Activated CD8-positive, alpha-beta T cell treated with anti-CD3 and anti-CD28 coated beads for 36 hours (primary cell): ENCODE measurements around the gene ANKRD44. TPM values are rescaled to one million over a fixed set of nuclear protein-coding genes. Genes with fewer than 3 reads are reported as not detected.

Source experiments
- ATAC-seq: fragments of 200-7000 bp; cut with Tn5 transposase; one replicate; pipeline ENCODE4 v1.10.0; 2021; ENCODE audit warnings: mild to moderate bottlenecking, moderate library complexity
- CTCF ChIA-PET: fragments of 350-600 bp; sonication (Branson Sonifier 250); formaldehyde crosslinking; loops from one replicate; lab custom pipeline; 2021; ENCODE audit warnings: antibody characterized with exemption; lab: Charles Lee
- POLR2A ChIA-PET: fragments of 350-600 bp; sonication (Branson Sonifier 250); formaldehyde crosslinking; loops from one replicate; lab custom pipeline; 2021; ENCODE audit warnings: antibody characterized with exemption; lab: Charles Lee
- DNase-seq: peaks from one replicate; pipeline ENCODE4 v3.0.0-alpha.2; 2020
- H3K27ac Mint-ChIP-seq: one replicate; pipeline ENCODE4 v1.8.0; 2021; ENCODE audit warnings: mild to moderate bottlenecking, mixed read lengths
- H3K27me3 Mint-ChIP-seq: one replicate; pipeline ENCODE4 v1.8.0; 2021; ENCODE audit warnings: mixed read lengths
- H3K36me3 Mint-ChIP-seq: one replicate; pipeline ENCODE4 v1.8.0; 2021; ENCODE audit warnings: low read depth, mixed read lengths
- H3K4me1 Mint-ChIP-seq: one replicate; pipeline ENCODE4 v1.8.0; 2021; ENCODE audit warnings: low read depth, mixed read lengths
- H3K4me3 Mint-ChIP-seq: one replicate; pipeline ENCODE4 v1.8.0; 2021; ENCODE audit warnings: mild to moderate bottlenecking, moderate library complexity, mixed read lengths
- H3K9me3 Mint-ChIP-seq: one replicate; pipeline ENCODE4 v1.8.0; 2021; ENCODE audit warnings: mixed read lengths
- CTCF ChIP-seq: fragments of 200-600 bp; IDR thresholded peaks from one replicate; pipeline ENCODE4 v1.8.0; 2022; ENCODE audit warnings: antibody characterized with exemption, mild to moderate bottlenecking
- intact Hi-C: fragments of 100-400 bp; cut with micrococcal nuclease; formaldehyde crosslinking; loops from one replicate; pipeline ENCODE4 v1.10.0; 2022
- total RNA-seq, 2 experiments: library from RNA; stranded (reverse); gene quantifications; one replicate each; pipeline ENCODE4 v1.2.3, GENCODE V29; 2021

Gene ANKRD44
- total RNA-seq, 2 experiments from 2014 or later = 131 to 132 TPM

GRCh38 chr2:197191940-197192322 is 118.6 kb downstream of the ANKRD44 start:
- DNase-seq (peak; percentile 80), ATAC-seq (peak; percentile 84)
- intact Hi-C loops = loop anchor here (2.0 kb wide), 2 partner anchors 117 to 187 kb away; no protein-coding TSS in a partner anchor
- Mint-ChIP-seq H3K27ac (peak overlapping the region; percentile 78), H3K4me3 (peak overlapping the region; percentile 41), H3K36me3 (peaks cover 10% of the 10 kb centered on the region), H3K9me3 (peaks cover 3% of the 10 kb centered on the region), H3K27me3 (no peaks in the 10 kb centered on the region), H3K4me1 (peaks cover 82% of the 10 kb centered on the region)
- TF ChIP-seq CTCF = no peak
- POLR2A ChIA-PET = no interaction called here
- CTCF ChIA-PET = interaction anchor here (0.7 to 4.1 kb wide), 46 partner anchors 10 to 187 kb away, joined by 3 to 42 read pairs (median 5); partner anchors contain the start of gene ANKRD44

- peak; percentile 84 for TF ChIP-seq CTCF
- ATAC-seq = peak; percentile 40
- peak overlapping the region; percentile 41 for H3K4me3 Mint-ChIP-seq
- peaks cover 3% of the 10 kb centered on the region for H3K9me3 Mint-ChIP-seq
- ChIA-PET POLR2A (interaction anchor here (1.0 to 1.4 kb wide), 2 partner anchors 23 to 120 kb away, joined by 3 to 4 read pairs; no protein-coding TSS in a partner anchor), CTCF (interaction anchor here (0.7 to 4.1 kb wide), 57 partner anchors 10 to 192 kb away, joined by 3 to 42 read pairs (median 5); partner anchors contain the start of gene ANKRD44)
- peaks cover 76% of the 10 kb centered on the region for H3K4me1 Mint-ChIP-seq
- peaks cover 9% of the 10 kb centered on the region for H3K36me3 Mint-ChIP-seq
- H3K27ac Mint-ChIP-seq = peak overlapping the region; percentile 78
- DNase-seq = no peak
- no peaks in the 10 kb centered on the region for H3K27me3 Mint-ChIP-seq
- intact Hi-C loops = loop anchor here (2.0 kb wide), 2 partner anchors 117 to 187 kb away; no protein-coding TSS in a partner anchor
Measured at GRCh38 chr2:197191177-197191939, 119.2 kb downstream of the ANKRD44 start.

- no peak for TF ChIP-seq CTCF
- Mint-ChIP-seq H3K4me3 (no peak overlapping the region), H3K36me3 (peaks cover 22% of the 10 kb centered on the region), H3K9me3 (peaks cover 3% of the 10 kb centered on the region), H3K27me3 (no peaks in the 10 kb centered on the region), H3K4me1 (peaks cover 76% of the 10 kb centered on the region), H3K27ac (peak overlapping the region; percentile 36)
- DNase-seq (no peak), ATAC-seq (no peak)
- ChIA-PET CTCF (interaction anchor here (0.6 to 4.1 kb wide), 27 partner anchors 8 to 194 kb away, joined by 3 to 42 read pairs (median 4); partner anchors contain the start of gene ANKRD44), POLR2A (interaction anchor here (0.8 to 1.4 kb wide), 5 partner anchors 21 to 310 kb away, joined by 3 to 6 read pairs (median 3); partner anchors contain the start of gene HSPD1)
- intact Hi-C loops = loop anchor here (2.0 kb wide), 2 partner anchors 119 to 189 kb away; no protein-coding TSS in a partner anchor
Measured at GRCh38 chr2:197190100-197190432, 120.5 kb downstream of the ANKRD44 start.

GRCh38 chr2:197189426-197190099 is 121.0 kb downstream of the ANKRD44 start:
- no peaks in the 10 kb centered on the region for H3K9me3 Mint-ChIP-seq
- intact Hi-C loops = loop anchor here (2.0 to 5.0 kb wide), 3 partner anchors 72 to 189 kb away; no protein-coding TSS in a partner anchor
- no peak for ATAC-seq
- no peak for TF ChIP-seq CTCF
- DNase-seq = no peak
- H3K27ac Mint-ChIP-seq = peak overlapping the region; percentile 35
- POLR2A ChIA-PET = interaction anchor here (0.8 to 1.4 kb wide), 4 partner anchors 30 to 310 kb away, joined by 3 to 6 read pairs (median 4); partner anchors contain the start of gene HSPD1
- peaks cover 24% of the 10 kb centered on the region for H3K36me3 Mint-ChIP-seq
- H3K27me3 Mint-ChIP-seq = no peaks in the 10 kb centered on the region
- H3K4me3 Mint-ChIP-seq = no peak overlapping the region
- H3K4me1 Mint-ChIP-seq = peaks cover 73% of the 10 kb centered on the region
- CTCF ChIA-PET = interaction anchor here (0.9 to 4.1 kb wide), 20 partner anchors 9 to 189 kb away, joined by 3 to 42 read pairs (median 4); partner anchors contain the start of gene ANKRD44
